Right renal pelvis (tissue), 4 donors: ENCODE results near the gene NRG2. TPM values are rescaled to one million over a fixed set of nuclear protein-coding genes. Genes with fewer than 3 reads are reported as not detected.

ENCODE experiments used
- DNase-seq, 4 donors: peaks; one replicate each; pipeline ENCODE4 v3.0.0-alpha.2; 2013; ENCODE audit warnings: low read depth in 4 of 4, low spot score in 3 of 4, missing footprints in 1 of 4
- polyA plus RNA-seq, 4 donors: library from polyadenylated mRNA; unstranded; fragments of 120-200 nt; gene quantifications; one replicate each; pipeline ENCODE4 v1.2.1, GENCODE V29; 2013; ENCODE audit not compliant: insufficient read length in 4 of 4

Gene NRG2
- polyA plus RNA-seq, 4 donors: 1.3 to 1.6 (median 1.3) TPM

DNA sequence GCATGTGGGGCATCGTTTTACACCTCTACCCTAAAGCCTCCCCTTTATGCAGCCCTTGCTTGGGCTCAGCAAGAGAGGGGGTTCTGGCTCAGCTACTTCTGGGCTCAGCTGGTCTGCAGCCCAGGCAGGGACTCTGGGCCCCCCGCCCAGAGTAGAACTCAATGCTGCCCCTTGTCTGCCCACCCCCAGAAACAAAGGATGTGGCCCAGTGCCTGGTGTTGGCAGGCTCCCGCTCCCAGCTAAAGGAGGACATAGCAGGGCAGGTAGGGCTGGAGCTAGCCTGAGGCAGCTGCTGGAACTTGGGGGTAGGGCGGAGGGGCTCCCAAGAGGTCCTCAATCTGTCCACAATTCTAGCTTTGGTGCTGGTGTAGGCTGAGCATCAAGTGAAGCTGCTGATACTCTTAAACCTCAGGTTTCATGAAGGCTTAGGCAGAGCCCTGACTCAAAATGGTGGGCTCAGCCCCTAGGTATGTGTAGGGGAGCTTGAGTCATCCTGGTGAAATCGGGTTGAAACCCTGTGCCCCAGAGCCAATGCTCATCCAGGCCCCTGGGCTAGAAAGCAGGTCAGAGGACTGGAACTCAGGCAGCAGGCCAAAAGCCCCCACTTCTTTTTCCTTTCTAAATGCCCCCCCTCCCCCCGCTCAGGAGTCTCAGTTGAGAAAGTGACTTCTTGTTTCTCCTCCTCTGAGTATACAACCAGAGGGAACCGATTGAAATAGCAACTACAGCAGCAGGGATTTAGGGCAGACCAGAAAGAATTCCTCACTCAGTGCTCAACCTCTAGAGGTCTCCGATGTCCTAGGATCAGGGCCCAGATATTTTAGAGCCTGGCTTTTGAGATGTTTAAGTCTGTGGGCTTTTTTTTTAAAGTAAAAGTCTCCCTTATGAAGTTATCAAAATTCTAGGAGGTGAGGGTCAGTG is 236.1 kb downstream of the NRG2 start:
- DNase-seq: no peak

DNA sequence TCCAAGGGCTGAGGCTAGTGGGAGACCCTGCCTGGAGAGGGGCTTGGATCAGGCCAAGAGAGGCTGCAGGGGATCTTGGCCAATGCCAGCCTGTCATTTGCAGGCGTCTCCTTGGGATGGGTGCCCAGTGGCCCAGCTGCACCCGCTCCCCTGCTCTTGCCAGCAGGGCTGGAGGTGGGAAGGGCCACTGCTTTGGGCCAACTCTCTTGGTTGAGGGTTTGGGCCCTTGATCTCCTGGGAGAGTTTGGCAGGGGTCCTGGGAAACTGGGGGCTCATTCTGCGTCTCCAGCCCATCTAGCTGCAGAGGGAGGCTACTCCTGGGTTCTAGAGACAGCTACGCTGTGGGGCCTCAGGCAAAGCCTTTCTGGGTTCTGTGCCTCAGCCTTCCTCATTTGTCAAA is 237.0 kb downstream of the NRG2 start:
- no peak for DNase-seq

DNA sequence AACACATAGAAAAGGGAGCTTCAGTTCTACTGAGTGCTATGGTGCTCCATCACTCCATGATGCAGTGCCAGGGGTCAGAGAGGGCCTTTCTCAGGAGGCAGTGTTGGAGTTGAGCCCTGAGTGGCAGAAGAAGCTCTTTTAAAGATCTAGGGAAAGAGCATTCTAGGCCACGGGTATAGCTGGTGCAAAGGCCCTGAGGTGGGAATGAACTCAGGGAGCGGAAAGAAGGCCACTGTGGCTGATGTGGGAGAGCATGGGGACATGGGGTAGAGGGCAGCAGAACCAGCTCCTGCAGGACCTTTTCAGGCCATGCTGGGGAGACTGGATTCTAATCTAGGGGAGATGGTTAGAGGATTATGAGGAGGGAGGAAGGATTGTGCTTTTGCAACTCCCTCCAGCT is 237.6 kb downstream of the NRG2 start:
- no peak for DNase-seq

DNA sequence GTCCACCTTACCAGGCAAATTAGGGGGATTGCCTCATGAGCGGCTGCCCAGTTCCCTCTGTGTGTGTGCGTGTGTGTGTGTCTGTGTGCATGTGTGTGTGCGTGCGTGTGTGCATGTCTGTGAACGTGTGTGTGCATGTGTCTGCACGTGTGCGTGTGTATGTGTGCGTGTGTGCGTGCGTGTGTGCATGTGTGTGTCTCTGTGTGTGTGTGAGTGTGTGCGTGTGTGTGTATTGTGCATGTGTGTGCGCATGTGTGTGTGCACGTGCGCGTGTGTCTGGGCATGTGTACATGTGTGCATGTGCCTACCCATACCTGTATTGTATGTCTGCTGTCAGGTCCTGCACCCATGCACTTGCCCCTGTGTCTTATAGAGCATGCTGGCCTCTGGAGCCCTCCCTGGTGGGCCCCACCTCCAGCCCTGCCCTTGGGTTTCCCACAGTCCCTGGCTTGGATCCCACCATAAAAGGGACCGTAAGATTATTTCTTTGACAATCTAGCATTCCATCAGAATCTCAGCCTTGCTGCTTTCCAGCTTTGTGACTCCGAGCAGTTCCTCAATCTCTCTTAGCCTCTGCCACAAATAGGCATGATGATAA is 238.2 kb downstream of the NRG2 start:
- DNase-seq: no peak

DNA sequence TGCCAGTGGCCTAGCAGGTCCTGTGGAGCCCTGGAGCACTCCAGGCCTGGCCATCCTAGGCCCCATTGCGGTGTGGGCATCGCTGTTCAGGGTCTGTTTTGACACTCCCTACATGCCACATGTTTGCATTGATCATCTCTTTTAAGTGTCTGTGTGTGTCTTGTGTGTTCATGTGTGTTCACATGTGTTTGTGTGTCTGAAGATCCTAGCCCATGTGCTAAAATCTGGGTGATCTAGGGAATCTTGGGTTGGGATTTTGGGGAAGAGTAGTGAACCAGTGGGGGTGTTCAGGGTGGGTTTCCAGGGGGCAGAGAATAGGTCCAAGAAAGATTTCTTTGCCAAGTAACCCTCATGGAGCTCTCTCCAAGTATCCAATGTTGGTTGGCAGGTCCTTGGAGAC is 239.1 kb downstream of the NRG2 start:
- DNase-seq: no peak

DNA sequence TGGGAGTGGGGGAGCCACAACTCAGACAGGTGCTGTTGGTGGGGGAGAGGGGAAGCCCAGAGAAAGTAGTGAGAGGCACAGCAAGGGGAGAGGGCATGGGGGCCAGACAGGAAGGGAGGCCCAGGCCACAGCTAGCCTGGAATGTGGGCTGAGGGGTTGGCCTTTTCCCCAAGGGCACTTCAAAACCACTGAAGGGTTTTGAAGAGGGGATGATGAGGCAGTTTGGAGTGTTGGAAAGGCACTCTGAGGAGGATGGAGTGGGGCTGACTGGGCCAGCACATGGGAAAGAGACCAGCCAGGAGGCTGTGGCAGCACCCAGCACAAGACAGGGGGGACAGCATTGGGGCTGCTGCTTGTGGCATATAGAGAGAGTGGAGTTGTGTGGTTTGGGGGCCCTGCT is 243.7 kb downstream of the NRG2 start:
- DNase-seq: no peak

DNA sequence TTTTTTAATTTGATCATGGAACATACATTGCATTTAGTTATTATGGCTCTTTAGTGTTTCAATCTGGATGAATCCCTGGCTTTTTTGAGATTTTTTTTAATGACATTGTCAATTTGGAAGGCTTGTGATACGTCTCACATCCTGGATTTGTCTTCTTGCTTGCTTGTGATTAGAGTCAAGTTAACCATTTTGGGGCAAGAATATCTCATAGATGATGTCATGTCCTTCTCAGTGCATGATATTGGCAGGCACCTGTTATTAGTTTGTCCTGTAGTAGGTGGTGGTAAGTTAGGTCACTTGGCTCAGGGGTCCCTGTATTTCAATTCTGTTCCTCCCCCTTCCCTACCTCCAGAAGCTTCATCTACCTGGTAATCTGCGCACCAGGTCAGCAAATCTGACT is 244.2 kb downstream of the NRG2 start:
- no peak for DNase-seq

DNA sequence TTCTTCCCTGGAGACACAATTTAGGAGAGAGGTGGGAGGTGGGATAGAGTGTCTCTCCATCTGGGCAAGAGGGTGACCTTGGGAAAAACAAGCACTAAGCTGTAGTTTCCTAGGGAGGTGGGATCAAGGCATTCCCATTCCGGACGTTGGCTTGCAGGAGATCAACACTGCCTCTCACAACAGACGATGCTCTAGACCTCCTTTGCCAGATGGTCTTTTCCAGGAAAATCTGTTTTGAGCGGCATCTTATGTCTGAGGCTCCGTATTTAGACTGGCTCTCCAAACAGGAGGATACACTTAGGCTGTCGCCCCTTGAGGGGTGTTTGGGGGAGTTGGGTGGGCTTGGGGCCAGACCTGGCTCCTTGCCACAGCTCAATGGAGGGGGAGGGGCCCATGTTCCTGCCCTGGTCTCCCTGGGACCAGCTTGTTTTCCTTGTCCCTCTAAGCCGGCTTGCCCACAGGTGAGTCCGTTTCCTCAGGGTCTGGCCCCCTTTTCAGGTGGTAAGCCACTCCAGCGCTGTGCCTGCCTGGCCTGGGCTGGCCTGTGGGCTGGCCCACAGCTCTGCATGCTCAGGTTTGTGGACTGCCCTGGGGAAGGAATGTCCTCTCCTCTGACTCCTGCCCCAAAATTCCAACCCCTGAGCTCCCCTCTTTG is 245.1 kb downstream of the NRG2 start:
- DNase-seq: no peak

DNA sequence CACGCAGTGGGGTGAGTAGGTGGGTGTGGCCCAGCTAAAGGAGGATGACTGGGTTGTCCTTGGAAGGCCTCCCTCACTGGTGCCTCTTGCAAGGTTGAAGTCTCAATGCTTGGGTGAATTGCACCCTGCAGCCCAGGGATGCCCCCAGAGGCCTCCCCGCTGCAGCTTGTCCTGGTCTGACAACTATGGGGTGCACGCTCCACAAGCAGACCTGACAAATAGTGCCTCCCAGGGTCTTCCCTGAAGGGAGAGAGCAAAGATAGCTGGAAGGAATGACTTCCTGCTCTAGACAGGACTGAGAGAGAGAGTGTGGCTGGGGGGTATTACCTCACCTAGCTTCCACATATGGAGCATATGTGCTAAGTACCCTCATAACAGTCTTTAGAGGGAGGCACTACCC is 245.8 kb downstream of the NRG2 start:
- DNase-seq: no peak

Other genes starting within 250 kb of the NRG2 start
- gene PSD2, start 247.5 kb downstream of the NRG2 start, polyA plus RNA-seq: 1 to 10 TPM; 1.6 to 2.4 (median 2.1) TPM
- gene PURA, start 70.8 kb upstream of the NRG2 start, polyA plus RNA-seq: 10 to 100 TPM; 14.3 to 15.3 (median 14.3) TPM
- 1 to 10 TPM; 6.8 to 9.6 (median 7.5) TPM for gene IGIP, start 82.6 kb upstream of the NRG2 start, polyA plus RNA-seq
- 10 to 100 TPM; 63.5 to 84.3 (median 78.1) TPM for gene CYSTM1, start 131.9 kb upstream of the NRG2 start, polyA plus RNA-seq